HEK293T (cell line): ENCODE measurements around the gene NPLOC4.

ENCODE experiments used
- ARNT ChIP-seq: fragments of 450-650 bp; IDR thresholded peaks from 2 replicates; pipeline ENCODE4 v1.6.1; 2017; ENCODE audit warnings: mild to moderate bottlenecking
- CTBP1 ChIP-seq: fragments of 450-650 bp; IDR thresholded peaks from 2 replicates; pipeline ENCODE4 v1.6.1; 2016; ENCODE audit warnings: borderline replicate concordance
- FOXK2 ChIP-seq: fragments of 450-650 bp; IDR thresholded peaks from 2 replicates; pipeline ENCODE4 v1.6.1; 2016; ENCODE audit warnings: mild to moderate bottlenecking
- FOXM1 ChIP-seq: fragments of 450-650 bp; IDR thresholded peaks from 2 replicates; pipeline ENCODE4 v1.6.1; 2017; ENCODE audit warnings: mild to moderate bottlenecking, borderline replicate concordance
- HDGF ChIP-seq: fragments of 450-650 bp; IDR thresholded peaks from 2 replicates; pipeline ENCODE4 v1.6.1; 2017; ENCODE audit warnings: antibody characterized with exemption, borderline replicate concordance
- TARDBP ChIP-seq: fragments of 450-650 bp; IDR thresholded peaks from 2 replicates; pipeline ENCODE4 v1.6.1; 2016
- ZNF384 ChIP-seq: fragments of 450-650 bp; IDR thresholded peaks from 2 replicates; pipeline ENCODE4 v1.6.1; 2016

- no peak for TF ChIP-seq ARNT
- TF ChIP-seq FOXM1, result no peak
- TF ChIP-seq HDGF, result no peak
- no peak for TF ChIP-seq FOXK2
- TF ChIP-seq ZNF384, result no peak
- no peak for TF ChIP-seq TARDBP
- TF ChIP-seq CTBP1, result no peak
Observed at GRCh38 chr17:81564778-81565177, 72.1 kb downstream of the NPLOC4 start.
